CD8-positive, alpha-beta memory T cell (primary cell): ENCODE measurements around the gene C16orf92. TPM values are rescaled to one million over a fixed set of nuclear protein-coding genes. Genes with fewer than 3 reads are reported as not detected.
"Not testable (repeated sequence)": the region's sequence is repeated elsewhere in the genome, so short reads cannot be mapped to it uniquely, and the experiment has no call there.

Source experiments
- CTCF ChIA-PET: fragments of 350-600 bp; sonication (Branson Sonifier 250); formaldehyde crosslinking; loops from one replicate; lab custom pipeline; 2021; ENCODE audit warnings: antibody characterized with exemption; lab: Charles Lee
- POLR2A ChIA-PET: fragments of 350-600 bp; sonication (Branson Sonifier 250); formaldehyde crosslinking; loops from one replicate; lab custom pipeline; 2021; ENCODE audit warnings: antibody characterized with exemption; lab: Charles Lee
- DNase-seq, 5 donors: peaks; one replicate each; pipeline versions ENCODE4 v3.0.0 to v3.0.0-alpha.2; 2020 to 2022; ENCODE audit warnings: mixed read lengths in 1 of 5
- H3K27ac ChIP-seq: one replicate; pipeline ENCODE4 v1.7.0; 2013; ENCODE audit warnings: low read depth, mild to moderate bottlenecking, low read length, moderate library complexity
- H3K27me3 ChIP-seq: 2 replicates; pipeline ENCODE4 v1.7.0; 2013; ENCODE audit warnings: low read length, mild to moderate bottlenecking; ENCODE audit not compliant: insufficient read depth, poor library complexity, severe bottlenecking
- H3K36me3 ChIP-seq: 2 replicates; pipeline ENCODE4 v1.7.0; 2013; ENCODE audit warnings: mild to moderate bottlenecking, low read length, moderate library complexity; ENCODE audit not compliant: insufficient read depth
- H3K4me1 ChIP-seq: 2 replicates; pipeline ENCODE4 v1.7.0; 2013; ENCODE audit warnings: mild to moderate bottlenecking, low read length, moderate library complexity; ENCODE audit not compliant: insufficient read depth
- H3K4me3 ChIP-seq: 2 replicates; pipeline ENCODE4 v1.7.0; 2013; ENCODE audit warnings: mild to moderate bottlenecking, low read length
- H3K9me3 ChIP-seq: 2 replicates; pipeline ENCODE4 v1.7.0; 2013; ENCODE audit warnings: mild to moderate bottlenecking, low read length
- H3K27ac Mint-ChIP-seq, 8 donors: one replicate each; pipeline ENCODE4 v1.8.0; 2020 to 2021; ENCODE audit warnings: mixed read lengths in 8 of 8, mild to moderate bottlenecking in 6 of 8, inconsistent platforms in 3 of 8, moderate library complexity in 3 of 8
- H3K27me3 Mint-ChIP-seq, 2 donors: one replicate each; pipeline ENCODE4 v1.8.0; 2020 to 2021; ENCODE audit warnings: mixed read lengths in 2 of 2, mild to moderate bottlenecking in 1 of 2, moderate library complexity in 1 of 2
- H3K36me3 Mint-ChIP-seq, 3 donors: one replicate each; pipeline ENCODE4 v1.8.0; 2020 to 2021; ENCODE audit warnings: mixed read lengths in 3 of 3, inconsistent platforms in 1 of 3, mild to moderate bottlenecking in 1 of 3
- H3K4me1 Mint-ChIP-seq, 3 donors: one replicate each; pipeline ENCODE4 v1.8.0; 2020 to 2021; ENCODE audit warnings: mixed read lengths in 3 of 3, inconsistent platforms in 1 of 3, mild to moderate bottlenecking in 1 of 3
- H3K4me3 Mint-ChIP-seq, 7 donors: one replicate each; pipeline ENCODE4 v1.8.0; 2020 to 2021; ENCODE audit warnings: mixed read lengths in 7 of 7, mild to moderate bottlenecking in 6 of 7, moderate library complexity in 4 of 7, inconsistent platforms in 2 of 7
- H3K9me3 Mint-ChIP-seq, 5 donors: one replicate each; pipeline ENCODE4 v1.8.0; 2020 to 2022; ENCODE audit warnings: mixed read lengths in 5 of 5, mild to moderate bottlenecking in 3 of 5, moderate library complexity in 2 of 5, inconsistent platforms in 1 of 5
- polyA plus RNA-seq: library from polyadenylated mRNA; unstranded; fragments of 300-500 nt; fragmentation: Illumina TruSeq; gene quantifications from one replicate; pipeline ENCODE4 v1.2.3, GENCODE V29; 2021
- total RNA-seq, 2 experiments: library from RNA; stranded (reverse); gene quantifications; one replicate each; pipeline ENCODE4 v1.2.3, GENCODE V29; 2021

Gene C16orf92
- total and polyA plus RNA-seq, 3 experiments from 2014 or later: not detected

GRCh38 chr16:30009990-30010843 is 12.8 kb upstream of the C16orf92 start:
- Histone ChIP-seq H3K9me3 (no peaks in the 10 kb centered on the region), H3K4me3 (peak overlapping the region; percentile 39), H3K27me3 (peaks cover 7% of the 10 kb centered on the region), H3K27ac (no peak overlapping the region), H3K36me3 (no peaks in the 10 kb centered on the region), H3K4me1 (peaks cover 6% of the 10 kb centered on the region)
- no peaks in the 10 kb centered on the region for H3K36me3 Mint-ChIP-seq
- no peaks in the 10 kb centered on the region for H3K9me3 Mint-ChIP-seq
- peaks cover 5 to 16% (median 9%) of the 10 kb centered on the region in 3 donors for H3K4me1 Mint-ChIP-seq
- peak overlapping the region in 6 of 7 donors; percentile 63 to 83 (median 71) for H3K4me3 Mint-ChIP-seq
- ChIA-PET CTCF (interaction anchor here (1.3 to 1.4 kb wide), 2 partner anchors 15 to 280 kb away, joined by 3 to 4 read pairs; partner anchors contain the start of genes HIRIP3 and INO80E), POLR2A (no interaction called here)
- peaks cover 16 to 28% of the 10 kb centered on the region in 2 donors for H3K27me3 Mint-ChIP-seq
- no peak for DNase-seq
- no peak overlapping the region for H3K27ac Mint-ChIP-seq

- DNase-seq: no peak
- no peaks in the 10 kb centered on the region for H3K9me3 Mint-ChIP-seq
- Histone ChIP-seq H3K27ac (no peak within 1 kb of the TSS), H3K9me3 (no peaks in the 10 kb centered on the region), H3K4me1 (peaks cover 6% of the 10 kb centered on the region), H3K27me3 (peaks cover 7% of the 10 kb centered on the region), H3K4me3 (peak within 1 kb of the TSS; percentile 39), H3K36me3 (no peaks in the 10 kb centered on the region)
- peaks cover 5 to 16% (median 7%) of the 10 kb centered on the region in 3 donors for H3K4me1 Mint-ChIP-seq
- no peaks in the 10 kb centered on the region for H3K36me3 Mint-ChIP-seq
- H3K4me3 Mint-ChIP-seq: peak within 1 kb of the TSS; percentile 46 to 93 (median 82)
- ChIA-PET CTCF (interaction anchor here (0.6 to 1.3 kb wide), 2 partner anchors 51 to 281 kb away, joined by 3 read pairs; no protein-coding TSS in a partner anchor), POLR2A (no interaction called here)
- H3K27me3 Mint-ChIP-seq: peaks cover 19 to 28% of the 10 kb centered on the region in 2 donors
- H3K27ac Mint-ChIP-seq: peak within 1 kb of the TSS in 2 of 8 donors; percentile 72 to 89
Observed at GRCh38 chr16:30010844-30011713, 11.9 kb upstream of the C16orf92 start, which contains the start of gene DOC2A. TSS of gene DOC2A (minus strand) at chr16:30011027. CDS start at chr16:30010222, 805 bp downstream.

- H3K4me1 Mint-ChIP-seq: peaks cover 5 to 16% (median 7%) of the 10 kb centered on the region in 3 donors
- ChIA-PET CTCF (no interaction called here), POLR2A (no interaction called here)
- Histone ChIP-seq H3K9me3 (no peaks in the 10 kb centered on the region), H3K27ac (no peak overlapping the region), H3K4me1 (peaks cover 6% of the 10 kb centered on the region), H3K4me3 (no peak overlapping the region), H3K36me3 (no peaks in the 10 kb centered on the region), H3K27me3 (peaks cover 7% of the 10 kb centered on the region)
- H3K36me3 Mint-ChIP-seq: no peaks in the 10 kb centered on the region
- peak overlapping the region in 4 of 8 donors; percentile 30 to 89 (median 68) for H3K27ac Mint-ChIP-seq
- H3K4me3 Mint-ChIP-seq: peak overlapping the region; percentile 46 to 93 (median 82)
- H3K9me3 Mint-ChIP-seq: no peaks in the 10 kb centered on the region
- peaks cover 19 to 28% of the 10 kb centered on the region in 2 donors for H3K27me3 Mint-ChIP-seq
- DNase-seq: no peak
Observed at GRCh38 chr16:30011714-30012504, 11.1 kb upstream of the C16orf92 start.

GRCh38 chr16:30012598-30012997 is 10.4 kb upstream of the C16orf92 start:
- Mint-ChIP-seq H3K4me3 (peak overlapping the region in 3 of 7 donors; percentile 41 to 65 (median 48)), H3K4me1 (peaks cover 5 to 16% (median 7%) of the 10 kb centered on the region in 3 donors), H3K27me3 (peaks cover 19 to 28% of the 10 kb centered on the region in 2 donors)
- H3K9me3 ChIP-seq, H3K36me3 Mint-ChIP-seq, H3K27ac ChIP-seq, H3K9me3 Mint-ChIP-seq, POLR2A ChIA-PET, DNase-seq, H3K36me3 ChIP-seq, H3K27me3 ChIP-seq, H3K27ac Mint-ChIP-seq, H3K4me3 ChIP-seq, H3K4me1 ChIP-seq, CTCF ChIA-PET: not testable (repeated sequence)

GRCh38 chr16:30015450-30015849 is 7.5 kb upstream of the C16orf92 start:
- H3K4me3 ChIP-seq, H3K9me3 Mint-ChIP-seq, H3K27ac ChIP-seq, H3K36me3 Mint-ChIP-seq, CTCF ChIA-PET, DNase-seq, H3K9me3 ChIP-seq, H3K27me3 ChIP-seq, H3K36me3 ChIP-seq, H3K4me1 ChIP-seq, POLR2A ChIA-PET, H3K27me3 Mint-ChIP-seq: not testable (repeated sequence)
- Mint-ChIP-seq H3K4me3 (peak overlapping the region in 1 of 7 donors; percentile 60), H3K27ac (peak overlapping the region in 1 of 8 donors; percentile 10), H3K4me1 (peaks cover 5 to 10% (median 5%) of the 10 kb centered on the region in 3 donors)

GRCh38 chr16:30016555-30017276 is 6.3 kb upstream of the C16orf92 start:
- CTCF ChIA-PET: no interaction called here
- Mint-ChIP-seq H3K4me1 (peaks cover 9 to 16% (median 11%) of the 10 kb centered on the region in 3 donors), H3K27ac (no peak overlapping the region), H3K36me3 (peaks cover 0 to 1% (median 0%) of the 10 kb centered on the region in 3 donors), H3K9me3 (no peaks in the 10 kb centered on the region), H3K27me3 (peaks cover 11 to 12% of the 10 kb centered on the region in 2 donors), H3K4me3 (no peak overlapping the region)
- no peak for DNase-seq
- H3K4me1 ChIP-seq: peaks cover 9% of the 10 kb centered on the region
- POLR2A ChIA-PET: no interaction called here
- H3K4me3 ChIP-seq: no peak overlapping the region
- no peaks in the 10 kb centered on the region for H3K27me3 ChIP-seq
- no peaks in the 10 kb centered on the region for H3K36me3 ChIP-seq
- H3K27ac ChIP-seq: no peak overlapping the region
- H3K9me3 ChIP-seq: no peaks in the 10 kb centered on the region

- H3K4me3 Mint-ChIP-seq: no peak overlapping the region
- Histone ChIP-seq H3K4me3 (no peak overlapping the region), H3K9me3 (no peaks in the 10 kb centered on the region), H3K36me3 (no peaks in the 10 kb centered on the region), H3K4me1 (peaks cover 11% of the 10 kb centered on the region), H3K27ac (no peak overlapping the region), H3K27me3 (no peaks in the 10 kb centered on the region)
- no peak for DNase-seq
- no peaks in the 10 kb centered on the region for H3K9me3 Mint-ChIP-seq
- H3K27ac Mint-ChIP-seq: no peak overlapping the region
- peaks cover 5 to 8% of the 10 kb centered on the region in 2 donors for H3K27me3 Mint-ChIP-seq
- CTCF ChIA-PET: no interaction called here
- H3K4me1 Mint-ChIP-seq: peaks cover 5 to 12% (median 7%) of the 10 kb centered on the region in 3 donors
- peaks cover 0 to 1% (median 0%) of the 10 kb centered on the region in 3 donors for H3K36me3 Mint-ChIP-seq
- POLR2A ChIA-PET: no interaction called here
Observed at GRCh38 chr16:30017277-30017656, 5.7 kb upstream of the C16orf92 start.
